ENCODE measurements around the gene SCN5A. TPM values are rescaled to one million over a fixed set of nuclear protein-coding genes. Genes with fewer than 3 reads are reported as not detected.

Gene SCN5A
- total and polyA plus RNA-seq, 5 donors from 2014 or later, result not detected

DNA sequence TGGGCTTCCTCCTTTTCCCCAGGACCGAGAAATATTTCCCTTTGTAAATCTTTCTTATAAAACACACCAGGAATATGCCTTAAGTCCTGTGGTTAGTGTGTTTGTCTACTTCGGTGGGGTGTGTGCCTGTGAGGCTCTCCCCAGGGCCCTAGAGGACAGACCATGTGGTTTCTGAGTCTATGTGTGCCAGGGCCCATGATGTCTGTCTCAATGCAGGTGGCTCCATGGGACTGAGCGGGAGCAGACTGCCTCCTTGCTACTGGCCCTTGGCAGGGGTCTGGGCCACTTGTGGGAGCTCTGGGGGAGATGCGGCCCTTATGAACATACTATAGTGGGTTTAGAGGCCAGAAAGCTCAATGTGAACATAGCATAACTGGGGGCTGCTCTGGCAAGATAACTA is 37.6 kb downstream of the SCN5A start:
- DNase-seq, result no peak
- Histone ChIP-seq H3K9me3 (ENCODE audit: control insufficient read depth in 2 of 2, low read length in 2 of 2) (no peaks in the 10 kb centered on the region), H3K27me3 (ENCODE audit: control insufficient read depth, insufficient read depth, low read length) (no peaks in the 10 kb centered on the region), H3K36me3 (ENCODE audit: control insufficient read depth, insufficient read depth, low read length) (no peaks in the 10 kb centered on the region), H3K4me3 (ENCODE audit: low read depth, low read length) (no peak overlapping the region), H3K4me1 (ENCODE audit: control insufficient read depth, insufficient read depth, low read length, poor library complexity, severe bottlenecking) (no peaks in the 10 kb centered on the region), H3K27ac (ENCODE audit: insufficient read depth, low read length, poor library complexity, severe bottlenecking) (no peak overlapping the region)
- Mint-ChIP-seq H3K27me3 (peaks cover 4% of the 10 kb centered on the region), H3K9me3 (no peaks in the 10 kb centered on the region), H3K36me3 (no peaks in the 10 kb centered on the region), H3K4me1 (no peaks in the 10 kb centered on the region), H3K4me3 (no peak overlapping the region), H3K27ac (no peak overlapping the region)
- no peak for ATAC-seq (ENCODE audit: low read depth in 2 of 2)

DNA sequence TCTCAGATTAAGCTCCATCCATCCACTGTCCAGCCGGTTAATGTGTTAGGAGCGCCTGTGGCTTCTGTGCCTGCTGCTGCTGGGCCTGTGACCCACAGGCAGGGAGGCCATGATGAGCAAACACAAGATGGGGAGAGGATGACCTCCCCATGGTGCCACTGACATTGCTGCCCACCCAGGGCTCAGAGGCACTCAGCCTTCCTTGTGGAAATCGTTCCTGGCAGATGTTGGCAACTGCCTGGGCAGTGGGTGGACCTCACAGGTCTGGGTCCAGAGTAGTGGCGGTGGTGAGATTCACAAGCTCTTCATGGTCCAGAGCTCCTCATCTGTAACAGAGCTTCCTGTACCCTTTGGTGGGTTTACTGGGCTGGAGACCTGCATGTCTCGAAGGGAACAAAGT is 38.6 kb downstream of the SCN5A start:
- Mint-ChIP-seq H3K9me3 (no peaks in the 10 kb centered on the region), H3K27me3 (peaks cover 1% of the 10 kb centered on the region), H3K27ac (no peak overlapping the region), H3K36me3 (no peaks in the 10 kb centered on the region), H3K4me3 (no peak overlapping the region), H3K4me1 (no peaks in the 10 kb centered on the region)
- Histone ChIP-seq H3K27ac (ENCODE audit: insufficient read depth, low read length, poor library complexity, severe bottlenecking) (no peak overlapping the region), H3K27me3 (ENCODE audit: control insufficient read depth, insufficient read depth, low read length) (no peaks in the 10 kb centered on the region), H3K4me3 (ENCODE audit: low read depth, low read length) (no peak overlapping the region), H3K9me3 (ENCODE audit: control insufficient read depth in 2 of 2, low read length in 2 of 2) (no peaks in the 10 kb centered on the region), H3K36me3 (ENCODE audit: control insufficient read depth, insufficient read depth, low read length) (no peaks in the 10 kb centered on the region), H3K4me1 (ENCODE audit: control insufficient read depth, insufficient read depth, low read length, poor library complexity, severe bottlenecking) (no peaks in the 10 kb centered on the region)
- DNase-seq (no peak), ATAC-seq (ENCODE audit: low read depth in 2 of 2) (no peak)

DNA sequence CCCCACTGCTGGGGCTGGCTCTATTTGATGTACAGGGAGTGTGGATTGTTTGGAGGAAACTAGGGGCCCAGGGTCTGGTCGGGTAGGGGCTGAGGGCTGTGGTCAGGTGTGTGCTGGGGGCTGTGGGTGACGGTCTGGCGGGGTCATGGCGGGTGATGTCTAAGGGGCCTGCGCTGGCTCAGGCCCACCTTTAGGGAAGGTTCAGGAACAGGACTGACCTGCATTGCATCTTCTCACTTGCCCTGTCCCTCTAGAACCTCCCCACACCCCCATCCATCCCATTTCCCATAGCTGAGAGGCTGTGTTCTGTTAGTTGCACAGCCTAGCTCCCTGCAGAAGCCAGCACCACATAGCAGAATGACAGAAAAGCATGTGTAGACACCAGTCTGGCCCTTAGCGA is 39.1 kb downstream of the SCN5A start:
- H3K36me3 Mint-ChIP-seq, result no peaks in the 10 kb centered on the region
- ATAC-seq (ENCODE audit: low read depth in 2 of 2), result no peak
- no peak overlapping the region for H3K4me3 Mint-ChIP-seq
- H3K36me3 ChIP-seq (ENCODE audit: control insufficient read depth, insufficient read depth, low read length), result no peaks in the 10 kb centered on the region
- no peaks in the 10 kb centered on the region for H3K4me1 Mint-ChIP-seq
- H3K27ac ChIP-seq (ENCODE audit: insufficient read depth, low read length, poor library complexity, severe bottlenecking), result no peak overlapping the region
- DNase-seq, result no peak
- H3K9me3 ChIP-seq (ENCODE audit: control insufficient read depth in 2 of 2, low read length in 2 of 2), result no peaks in the 10 kb centered on the region
- H3K4me3 ChIP-seq (ENCODE audit: low read depth, low read length), result no peak overlapping the region
- H3K9me3 Mint-ChIP-seq, result no peaks in the 10 kb centered on the region
- no peak overlapping the region for H3K27ac Mint-ChIP-seq
- H3K27me3 ChIP-seq (ENCODE audit: control insufficient read depth, insufficient read depth, low read length), result no peaks in the 10 kb centered on the region
- H3K4me1 ChIP-seq (ENCODE audit: control insufficient read depth, insufficient read depth, low read length, poor library complexity, severe bottlenecking), result no peaks in the 10 kb centered on the region
- no peaks in the 10 kb centered on the region for H3K27me3 Mint-ChIP-seq

DNA sequence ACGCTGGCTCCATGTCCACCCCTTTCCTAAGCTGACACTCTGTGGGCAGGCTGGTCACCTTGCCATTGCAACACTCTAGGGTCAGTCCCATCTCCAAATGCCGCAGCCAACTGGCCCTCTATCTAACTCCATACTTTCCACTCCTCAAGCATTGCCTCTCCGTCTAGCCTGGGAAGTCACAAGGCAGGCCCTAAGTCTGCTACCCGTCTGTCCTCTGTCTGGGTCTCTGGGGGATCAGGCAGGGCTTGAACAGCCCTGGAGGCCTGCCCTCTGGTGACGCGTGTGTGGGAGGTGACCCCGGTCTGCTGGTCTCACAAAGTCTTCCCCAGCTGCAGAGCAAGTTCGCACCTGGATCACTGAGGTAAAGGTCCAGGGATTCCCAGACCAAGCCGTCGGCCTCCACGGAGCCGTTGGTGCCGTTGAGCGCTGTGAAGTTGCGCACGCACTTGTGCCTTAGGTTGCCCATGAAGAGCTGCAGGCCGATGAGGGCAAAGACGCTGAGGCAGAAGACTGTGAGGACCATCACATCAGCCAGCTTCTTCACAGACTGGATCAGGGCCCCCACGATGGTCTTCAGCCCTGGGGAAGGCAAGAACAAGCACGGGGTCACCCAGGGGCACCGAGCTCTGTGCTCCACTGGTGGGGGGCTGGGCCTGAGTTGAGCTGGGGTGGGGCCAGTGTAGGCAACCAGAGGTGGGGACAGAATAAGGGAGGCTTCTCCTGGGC is 39.9 kb downstream of the SCN5A start:
- Histone ChIP-seq H3K4me3 (ENCODE audit: low read depth, low read length) (no peak overlapping the region), H3K27me3 (ENCODE audit: control insufficient read depth, insufficient read depth, low read length) (no peaks in the 10 kb centered on the region), H3K4me1 (ENCODE audit: control insufficient read depth, insufficient read depth, low read length, poor library complexity, severe bottlenecking) (no peaks in the 10 kb centered on the region), H3K36me3 (ENCODE audit: control insufficient read depth, insufficient read depth, low read length) (no peaks in the 10 kb centered on the region), H3K27ac (ENCODE audit: insufficient read depth, low read length, poor library complexity, severe bottlenecking) (no peak overlapping the region), H3K9me3 (ENCODE audit: control insufficient read depth in 2 of 2, low read length in 2 of 2) (no peaks in the 10 kb centered on the region)
- Mint-ChIP-seq H3K9me3 (no peaks in the 10 kb centered on the region), H3K36me3 (no peaks in the 10 kb centered on the region), H3K27ac (no peak overlapping the region), H3K4me3 (no peak overlapping the region), H3K4me1 (no peaks in the 10 kb centered on the region), H3K27me3 (no peaks in the 10 kb centered on the region)
- no peak for ATAC-seq (ENCODE audit: low read depth in 2 of 2)
- DNase-seq, result no peak

DNA sequence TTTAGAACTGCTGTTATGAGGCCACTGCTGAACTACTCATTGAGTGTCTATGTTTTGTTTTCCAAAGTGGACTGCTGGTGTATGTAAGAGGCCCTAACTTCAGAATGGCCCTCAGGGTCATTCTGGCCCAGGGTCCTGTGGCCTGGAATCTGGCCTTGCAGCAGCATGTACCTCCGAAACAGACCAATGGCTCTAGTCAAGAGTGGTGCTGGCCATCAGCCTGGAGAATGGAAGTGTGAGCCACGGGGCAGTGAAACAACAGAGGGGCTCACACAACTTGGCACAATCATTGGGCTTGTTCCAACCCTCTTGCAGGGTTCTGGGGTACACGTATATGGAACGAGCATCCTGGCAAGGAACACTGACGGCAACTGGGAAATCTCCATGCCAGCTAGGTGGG is 40.5 kb downstream of the SCN5A start:
- ATAC-seq (ENCODE audit: low read depth in 2 of 2) (no peak), DNase-seq (no peak)
- no peak overlapping the region for H3K4me3 ChIP-seq (ENCODE audit: low read depth, low read length)
- Mint-ChIP-seq H3K36me3 (no peaks in the 10 kb centered on the region), H3K4me3 (no peak overlapping the region), H3K27ac (no peak overlapping the region), H3K4me1 (no peaks in the 10 kb centered on the region), H3K9me3 (no peaks in the 10 kb centered on the region), H3K27me3 (no peaks in the 10 kb centered on the region)
- no peaks in the 10 kb centered on the region for H3K4me1 ChIP-seq (ENCODE audit: control insufficient read depth, insufficient read depth, low read length, poor library complexity, severe bottlenecking)
- no peaks in the 10 kb centered on the region for H3K9me3 ChIP-seq (ENCODE audit: control insufficient read depth in 2 of 2, low read length in 2 of 2)
- no peaks in the 10 kb centered on the region for H3K36me3 ChIP-seq (ENCODE audit: control insufficient read depth, insufficient read depth, low read length)
- no peaks in the 10 kb centered on the region for H3K27me3 ChIP-seq (ENCODE audit: control insufficient read depth, insufficient read depth, low read length)
- H3K27ac ChIP-seq (ENCODE audit: insufficient read depth, low read length, poor library complexity, severe bottlenecking), result no peak overlapping the region

DNA sequence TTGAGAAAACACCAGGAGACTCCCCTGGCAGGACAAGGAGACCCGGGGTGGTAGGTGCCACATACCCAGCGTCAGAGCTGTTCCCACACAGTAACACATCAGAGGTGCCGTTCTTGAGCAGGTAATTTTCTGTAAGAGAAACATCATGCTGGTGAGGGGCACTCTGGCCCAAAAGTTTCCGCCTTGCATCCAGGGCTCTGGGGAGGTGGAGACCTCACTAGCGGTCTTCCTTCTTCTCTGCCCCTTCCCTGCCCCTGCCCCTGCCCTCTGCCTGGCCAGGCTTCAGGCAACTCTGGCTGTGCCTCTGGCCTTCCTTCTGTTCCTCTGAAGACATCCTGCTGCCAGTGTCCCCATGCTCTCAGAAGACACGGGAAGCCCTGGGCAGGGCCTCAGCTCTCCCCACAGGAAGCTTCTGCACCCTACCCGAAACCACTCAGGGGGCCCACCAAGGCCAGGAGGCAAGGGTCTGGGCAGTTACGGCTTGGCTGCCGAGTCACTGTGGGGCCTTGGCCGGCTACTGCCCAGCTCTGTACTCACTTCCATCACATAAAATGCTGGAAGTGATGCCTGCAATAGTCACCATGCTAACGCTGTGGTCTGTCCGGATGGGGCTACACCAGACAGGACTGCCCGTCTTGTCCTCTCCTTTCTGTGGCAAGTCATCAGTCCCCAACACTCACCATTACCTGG is 41.3 kb downstream of the SCN5A start:
- Histone ChIP-seq H3K36me3 (ENCODE audit: control insufficient read depth, insufficient read depth, low read length) (no peaks in the 10 kb centered on the region), H3K4me3 (ENCODE audit: low read depth, low read length) (no peak overlapping the region), H3K4me1 (ENCODE audit: control insufficient read depth, insufficient read depth, low read length, poor library complexity, severe bottlenecking) (no peaks in the 10 kb centered on the region), H3K27ac (ENCODE audit: insufficient read depth, low read length, poor library complexity, severe bottlenecking) (no peak overlapping the region), H3K9me3 (ENCODE audit: control insufficient read depth in 2 of 2, low read length in 2 of 2) (no peaks in the 10 kb centered on the region), H3K27me3 (ENCODE audit: control insufficient read depth, insufficient read depth, low read length) (no peaks in the 10 kb centered on the region)
- no peak overlapping the region for H3K4me3 Mint-ChIP-seq
- DNase-seq (no peak), ATAC-seq (ENCODE audit: low read depth in 2 of 2) (no peak)
- no peaks in the 10 kb centered on the region for H3K9me3 Mint-ChIP-seq
- no peaks in the 10 kb centered on the region for H3K4me1 Mint-ChIP-seq
- H3K27me3 Mint-ChIP-seq, result no peaks in the 10 kb centered on the region
- H3K27ac Mint-ChIP-seq, result no peak overlapping the region
- no peaks in the 10 kb centered on the region for H3K36me3 Mint-ChIP-seq

DNA sequence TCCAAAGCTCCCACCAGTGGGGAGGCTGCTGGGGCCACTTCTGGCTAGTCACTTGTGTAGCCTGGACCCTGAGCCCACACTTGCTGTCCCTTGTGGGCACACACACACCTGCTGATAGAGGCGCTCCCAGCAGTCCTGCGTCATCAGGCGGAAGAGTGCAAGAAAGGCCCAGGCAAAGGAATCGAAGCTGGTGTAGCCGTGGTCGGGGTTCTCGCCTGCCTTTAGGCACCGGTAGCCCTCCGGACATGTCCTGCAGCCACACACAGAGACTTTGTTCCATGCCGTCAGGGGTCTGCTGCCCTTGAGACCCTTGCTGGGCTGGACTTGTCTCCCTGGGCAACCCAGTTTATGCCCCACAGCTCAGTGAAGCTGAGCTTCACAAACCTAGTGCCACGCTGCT is 42.9 kb downstream of the SCN5A start:
- no peaks in the 10 kb centered on the region for H3K9me3 ChIP-seq (ENCODE audit: control insufficient read depth in 2 of 2, low read length in 2 of 2)
- no peaks in the 10 kb centered on the region for H3K9me3 Mint-ChIP-seq
- no peaks in the 10 kb centered on the region for H3K36me3 Mint-ChIP-seq
- H3K4me3 Mint-ChIP-seq, result no peak overlapping the region
- no peaks in the 10 kb centered on the region for H3K4me1 ChIP-seq (ENCODE audit: control insufficient read depth, insufficient read depth, low read length, poor library complexity, severe bottlenecking)
- H3K27ac ChIP-seq (ENCODE audit: insufficient read depth, low read length, poor library complexity, severe bottlenecking), result no peak overlapping the region
- no peak overlapping the region for H3K4me3 ChIP-seq (ENCODE audit: low read depth, low read length)
- no peak for ATAC-seq (ENCODE audit: low read depth in 2 of 2)
- no peak for DNase-seq
- no peaks in the 10 kb centered on the region for H3K27me3 ChIP-seq (ENCODE audit: control insufficient read depth, insufficient read depth, low read length)
- H3K27me3 Mint-ChIP-seq, result no peaks in the 10 kb centered on the region
- no peaks in the 10 kb centered on the region for H3K36me3 ChIP-seq (ENCODE audit: control insufficient read depth, insufficient read depth, low read length)
- no peak overlapping the region for H3K27ac Mint-ChIP-seq
- H3K4me1 Mint-ChIP-seq, result no peaks in the 10 kb centered on the region

DNA sequence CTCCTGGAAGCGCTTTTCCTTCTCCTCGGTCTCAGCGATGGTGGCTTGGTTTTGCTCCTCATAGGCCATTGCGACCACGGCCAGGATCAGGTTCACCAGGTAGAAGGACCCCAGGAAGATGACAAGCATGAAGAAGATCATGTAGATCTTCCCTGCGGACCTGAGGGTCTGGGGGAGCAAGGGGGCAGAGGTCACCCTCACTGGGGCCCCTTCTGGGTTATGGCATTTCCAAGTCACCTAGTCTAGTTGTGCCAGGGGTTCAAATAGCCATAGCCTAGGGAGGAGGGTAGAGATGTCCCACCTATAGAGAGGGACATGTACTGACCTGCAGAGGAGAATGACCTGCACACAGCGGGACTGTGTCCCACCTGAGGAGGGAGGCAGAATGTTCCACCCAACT is 43.5 kb downstream of the SCN5A start:
- H3K4me1 Mint-ChIP-seq, result no peaks in the 10 kb centered on the region
- Histone ChIP-seq H3K36me3 (ENCODE audit: control insufficient read depth, insufficient read depth, low read length) (no peaks in the 10 kb centered on the region), H3K9me3 (ENCODE audit: control insufficient read depth in 2 of 2, low read length in 2 of 2) (no peaks in the 10 kb centered on the region), H3K27me3 (ENCODE audit: control insufficient read depth, insufficient read depth, low read length) (no peaks in the 10 kb centered on the region), H3K4me1 (ENCODE audit: control insufficient read depth, insufficient read depth, low read length, poor library complexity, severe bottlenecking) (no peaks in the 10 kb centered on the region), H3K27ac (ENCODE audit: insufficient read depth, low read length, poor library complexity, severe bottlenecking) (no peak overlapping the region), H3K4me3 (ENCODE audit: low read depth, low read length) (no peak overlapping the region)
- H3K27me3 Mint-ChIP-seq, result no peaks in the 10 kb centered on the region
- no peaks in the 10 kb centered on the region for H3K36me3 Mint-ChIP-seq
- H3K27ac Mint-ChIP-seq, result no peak overlapping the region
- DNase-seq (no peak), ATAC-seq (ENCODE audit: low read depth in 2 of 2) (no peak)
- no peak overlapping the region for H3K4me3 Mint-ChIP-seq
- H3K9me3 Mint-ChIP-seq, result peaks cover 0 to 1% (median 0%) of the 10 kb centered on the region in 7 donors
